CD8-positive, alpha-beta memory T cell (primary cell): ENCODE data around the gene ALG12. TPM values are rescaled to one million over a fixed set of nuclear protein-coding genes. Genes with fewer than 3 reads are reported as not detected.
A peak's percentile ranks its signal among the peaks of the same experiment; 100 is the strongest.

Source experiments
- CTCF ChIA-PET: fragments of 350-600 bp; sonication (Branson Sonifier 250); formaldehyde crosslinking; loops from one replicate; lab custom pipeline; 2021; ENCODE audit warnings: antibody characterized with exemption; lab: Charles Lee
- POLR2A ChIA-PET: fragments of 350-600 bp; sonication (Branson Sonifier 250); formaldehyde crosslinking; loops from one replicate; lab custom pipeline; 2021; ENCODE audit warnings: antibody characterized with exemption; lab: Charles Lee
- DNase-seq, 5 donors: peaks; one replicate each; pipeline versions ENCODE4 v3.0.0 to v3.0.0-alpha.2; 2020 to 2022; ENCODE audit warnings: mixed read lengths in 1 of 5
- H3K27ac ChIP-seq: one replicate; pipeline ENCODE4 v1.7.0; 2013; ENCODE audit warnings: low read depth, mild to moderate bottlenecking, low read length, moderate library complexity
- H3K27me3 ChIP-seq: 2 replicates; pipeline ENCODE4 v1.7.0; 2013; ENCODE audit warnings: low read length, mild to moderate bottlenecking; ENCODE audit not compliant: insufficient read depth, poor library complexity, severe bottlenecking
- H3K36me3 ChIP-seq: 2 replicates; pipeline ENCODE4 v1.7.0; 2013; ENCODE audit warnings: mild to moderate bottlenecking, low read length, moderate library complexity; ENCODE audit not compliant: insufficient read depth
- H3K4me1 ChIP-seq: 2 replicates; pipeline ENCODE4 v1.7.0; 2013; ENCODE audit warnings: mild to moderate bottlenecking, low read length, moderate library complexity; ENCODE audit not compliant: insufficient read depth
- H3K4me3 ChIP-seq: 2 replicates; pipeline ENCODE4 v1.7.0; 2013; ENCODE audit warnings: mild to moderate bottlenecking, low read length
- H3K9me3 ChIP-seq: 2 replicates; pipeline ENCODE4 v1.7.0; 2013; ENCODE audit warnings: mild to moderate bottlenecking, low read length
- H3K27ac Mint-ChIP-seq, 8 donors: one replicate each; pipeline ENCODE4 v1.8.0; 2020 to 2021; ENCODE audit warnings: mixed read lengths in 8 of 8, mild to moderate bottlenecking in 6 of 8, inconsistent platforms in 3 of 8, moderate library complexity in 3 of 8
- H3K27me3 Mint-ChIP-seq, 2 donors: one replicate each; pipeline ENCODE4 v1.8.0; 2020 to 2021; ENCODE audit warnings: mixed read lengths in 2 of 2, mild to moderate bottlenecking in 1 of 2, moderate library complexity in 1 of 2
- H3K36me3 Mint-ChIP-seq, 3 donors: one replicate each; pipeline ENCODE4 v1.8.0; 2020 to 2021; ENCODE audit warnings: mixed read lengths in 3 of 3, inconsistent platforms in 1 of 3, mild to moderate bottlenecking in 1 of 3
- H3K4me1 Mint-ChIP-seq, 3 donors: one replicate each; pipeline ENCODE4 v1.8.0; 2020 to 2021; ENCODE audit warnings: mixed read lengths in 3 of 3, inconsistent platforms in 1 of 3, mild to moderate bottlenecking in 1 of 3
- H3K4me3 Mint-ChIP-seq, 7 donors: one replicate each; pipeline ENCODE4 v1.8.0; 2020 to 2021; ENCODE audit warnings: mixed read lengths in 7 of 7, mild to moderate bottlenecking in 6 of 7, moderate library complexity in 4 of 7, inconsistent platforms in 2 of 7
- H3K9me3 Mint-ChIP-seq, 5 donors: one replicate each; pipeline ENCODE4 v1.8.0; 2020 to 2022; ENCODE audit warnings: mixed read lengths in 5 of 5, mild to moderate bottlenecking in 3 of 5, moderate library complexity in 2 of 5, inconsistent platforms in 1 of 5
- polyA plus RNA-seq: library from polyadenylated mRNA; unstranded; fragments of 300-500 nt; fragmentation: Illumina TruSeq; gene quantifications from one replicate; pipeline ENCODE4 v1.2.3, GENCODE V29; 2021
- total RNA-seq, 2 experiments: library from RNA; stranded (reverse); gene quantifications; one replicate each; pipeline ENCODE4 v1.2.3, GENCODE V29; 2021

Gene ALG12
- total and polyA plus RNA-seq, 3 experiments from 2014 or later, result 21.0 to 21.8 (median 21.0) TPM

DNA sequence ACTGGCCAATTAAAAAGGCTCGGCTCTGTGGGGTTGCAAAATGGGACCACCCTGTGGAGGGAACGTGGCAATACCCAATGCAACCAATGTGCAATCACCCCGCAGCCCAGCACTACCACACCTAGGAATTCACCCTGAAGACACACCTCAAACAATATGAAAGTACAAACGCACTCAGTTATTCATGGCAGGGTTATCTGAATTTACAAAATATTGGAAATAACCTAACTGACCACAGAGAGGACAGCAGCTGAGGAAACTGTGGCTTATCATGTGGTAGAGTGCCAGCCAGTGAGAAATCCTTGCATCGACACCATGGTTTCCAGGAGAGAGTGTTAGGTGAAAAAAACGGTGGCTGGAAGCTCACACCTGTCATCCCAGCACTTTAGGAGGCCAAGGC lies 18.7 kb downstream of the ALG12 start:
- no peaks in the 10 kb centered on the region for H3K27me3 Mint-ChIP-seq
- Histone ChIP-seq H3K4me1 (no peaks in the 10 kb centered on the region), H3K27ac (no peak overlapping the region), H3K27me3 (no peaks in the 10 kb centered on the region), H3K4me3 (no peak overlapping the region), H3K9me3 (no peaks in the 10 kb centered on the region), H3K36me3 (peaks cover 21% of the 10 kb centered on the region)
- ChIA-PET POLR2A (no interaction called here), CTCF (no interaction called here)
- H3K36me3 Mint-ChIP-seq, result peaks cover 4 to 44% (median 14%) of the 10 kb centered on the region in 3 donors
- H3K27ac Mint-ChIP-seq, result peak overlapping the region in 4 of 8 donors; percentile 6 to 83 (median 43)
- peaks cover 3 to 9% (median 7%) of the 10 kb centered on the region in 3 donors for H3K4me1 Mint-ChIP-seq
- H3K9me3 Mint-ChIP-seq, result no peaks in the 10 kb centered on the region
- DNase-seq, result no peak
- H3K4me3 Mint-ChIP-seq, result no peak overlapping the region

DNA sequence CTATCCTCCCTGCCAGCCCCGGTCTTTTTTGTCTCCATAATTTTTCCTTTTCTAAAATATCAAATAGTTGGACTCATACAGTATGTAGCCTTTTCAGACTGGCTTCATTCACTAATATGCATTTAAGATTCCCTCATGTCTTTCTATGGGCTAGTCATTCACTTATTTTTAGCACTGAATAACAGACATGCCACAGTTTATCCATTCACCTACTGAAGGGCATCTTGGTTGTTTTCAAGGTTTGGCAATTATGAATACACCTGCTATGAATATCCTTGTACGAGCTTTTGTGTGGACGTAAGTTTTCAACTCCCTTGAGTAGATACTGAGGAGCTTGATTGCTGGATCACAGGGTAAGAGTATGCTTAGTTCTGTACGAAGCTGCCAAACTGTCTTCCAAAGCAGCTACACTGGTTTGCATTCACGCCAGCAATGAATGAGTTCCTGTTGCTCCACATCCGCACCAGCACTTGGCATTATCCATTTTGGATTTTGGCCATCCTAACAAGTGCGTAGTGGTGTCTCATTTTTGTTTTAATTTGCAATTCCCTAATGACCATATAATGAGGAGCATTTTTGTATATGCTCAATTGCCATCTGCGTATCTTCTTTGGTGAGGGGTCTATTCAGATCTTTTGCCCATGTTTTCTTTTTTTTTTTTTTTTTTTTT lies 21.1 kb downstream of the ALG12 start:
- no peaks in the 10 kb centered on the region for H3K27me3 ChIP-seq
- H3K9me3 ChIP-seq, result no peaks in the 10 kb centered on the region
- Mint-ChIP-seq H3K4me3 (no peak overlapping the region), H3K4me1 (peaks cover 5 to 19% (median 7%) of the 10 kb centered on the region in 3 donors), H3K27me3 (no peaks in the 10 kb centered on the region), H3K9me3 (peaks cover 0 to 2% (median 0%) of the 10 kb centered on the region in 5 donors), H3K36me3 (peaks cover 16 to 42% (median 19%) of the 10 kb centered on the region in 3 donors), H3K27ac (peak overlapping the region in 3 of 8 donors; percentile 47 to 88 (median 48))
- H3K4me3 ChIP-seq, result no peak overlapping the region
- DNase-seq, result no peak
- peaks cover 11% of the 10 kb centered on the region for H3K36me3 ChIP-seq
- H3K27ac ChIP-seq, result no peak overlapping the region
- ChIA-PET POLR2A (no interaction called here), CTCF (interaction anchor here (0.7 kb wide), 1 partner anchor 11 kb away, joined by 3 read pairs; no protein-coding TSS in a partner anchor)
- no peaks in the 10 kb centered on the region for H3K4me1 ChIP-seq

DNA sequence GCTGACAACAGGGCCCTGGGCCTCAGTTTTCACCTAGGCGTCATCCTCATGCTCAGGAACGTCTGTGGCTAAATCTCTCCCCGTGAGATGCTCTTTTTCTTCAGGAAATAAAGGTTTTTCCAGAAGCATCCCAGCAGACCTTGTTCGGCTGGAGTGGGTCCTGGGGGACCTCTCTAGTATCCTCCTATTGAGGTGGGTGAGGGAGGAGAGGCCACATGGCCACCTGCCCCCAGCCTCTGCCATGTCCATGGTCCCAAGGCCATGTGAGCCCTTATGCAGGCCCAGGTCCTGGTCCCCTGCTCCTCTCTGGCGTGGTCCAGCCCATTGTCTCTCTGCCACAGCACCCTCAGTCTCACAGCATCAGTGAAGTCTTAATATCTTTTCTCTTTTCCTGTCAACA lies 22.0 kb downstream of the ALG12 start:
- Histone ChIP-seq H3K27ac (no peak overlapping the region), H3K4me3 (no peak overlapping the region), H3K9me3 (no peaks in the 10 kb centered on the region), H3K36me3 (peaks cover 1% of the 10 kb centered on the region), H3K4me1 (no peaks in the 10 kb centered on the region), H3K27me3 (no peaks in the 10 kb centered on the region)
- POLR2A ChIA-PET, result no interaction called here
- no peaks in the 10 kb centered on the region for H3K27me3 Mint-ChIP-seq
- no peak overlapping the region for H3K4me3 Mint-ChIP-seq
- peaks cover 7 to 24% (median 10%) of the 10 kb centered on the region in 3 donors for H3K4me1 Mint-ChIP-seq
- CTCF ChIA-PET, result no interaction called here
- H3K9me3 Mint-ChIP-seq, result peaks cover 0 to 4% (median 2%) of the 10 kb centered on the region in 5 donors
- H3K27ac Mint-ChIP-seq, result peak overlapping the region in 4 of 8 donors; percentile 25 to 64 (median 48)
- H3K36me3 Mint-ChIP-seq, result peaks cover 19 to 41% (median 19%) of the 10 kb centered on the region in 3 donors
- no peak for DNase-seq

DNA sequence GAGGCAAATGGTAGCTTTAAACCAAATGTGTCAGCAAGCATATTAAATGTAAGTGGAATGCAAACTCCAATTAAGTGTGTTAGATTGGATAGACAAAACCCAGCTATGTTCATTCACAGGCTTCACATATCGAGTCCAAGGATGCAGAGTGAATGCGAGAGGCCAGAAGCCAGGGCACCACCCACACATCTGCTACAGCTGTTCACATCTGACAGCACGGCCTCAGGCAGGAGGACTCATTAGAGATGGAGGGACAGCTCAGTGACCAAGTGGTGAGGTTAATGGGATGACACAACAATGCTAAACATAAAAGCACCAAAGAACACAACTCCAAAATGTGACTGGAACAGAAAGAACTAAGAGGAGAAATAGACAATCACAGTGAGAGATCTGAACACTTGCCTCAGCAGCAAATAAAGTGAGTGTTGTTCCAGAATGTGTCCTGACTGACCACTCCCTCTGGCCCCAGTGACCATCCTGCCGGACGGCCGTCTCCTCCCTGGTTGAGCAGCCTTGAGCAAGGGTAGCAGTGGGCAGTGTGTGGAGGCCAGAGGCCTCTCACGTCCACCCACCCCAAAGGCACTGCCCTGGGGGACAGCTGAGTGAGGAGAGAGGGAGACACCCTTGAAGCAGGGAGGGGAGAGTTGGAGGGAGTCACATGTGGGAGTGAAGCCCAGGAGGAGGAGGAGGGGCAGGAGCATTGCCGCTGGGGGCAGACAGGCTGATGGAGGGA lies 23.8 kb downstream of the ALG12 start:
- Mint-ChIP-seq H3K27ac (peak overlapping the region in 5 of 8 donors; percentile 29 to 91 (median 84)), H3K9me3 (peaks cover 0 to 5% (median 4%) of the 10 kb centered on the region in 5 donors), H3K27me3 (no peaks in the 10 kb centered on the region), H3K4me3 (peak overlapping the region in 1 of 7 donors; percentile 75), H3K4me1 (peaks cover 7 to 25% (median 10%) of the 10 kb centered on the region in 3 donors), H3K36me3 (peaks cover 12 to 41% (median 16%) of the 10 kb centered on the region in 3 donors)
- no peak for DNase-seq
- POLR2A ChIA-PET, result interaction anchor here (0.5 kb wide), 1 partner anchor 23 kb away, joined by 4 read pairs; no protein-coding TSS in a partner anchor
- no peaks in the 10 kb centered on the region for H3K27me3 ChIP-seq
- H3K27ac ChIP-seq, result no peak overlapping the region
- no peaks in the 10 kb centered on the region for H3K4me1 ChIP-seq
- H3K9me3 ChIP-seq, result no peaks in the 10 kb centered on the region
- CTCF ChIA-PET, result interaction anchor here (0.6 kb wide), 1 partner anchor 57 kb away, joined by 3 read pairs; no protein-coding TSS in a partner anchor
- no peak overlapping the region for H3K4me3 ChIP-seq
- no peaks in the 10 kb centered on the region for H3K36me3 ChIP-seq

DNA sequence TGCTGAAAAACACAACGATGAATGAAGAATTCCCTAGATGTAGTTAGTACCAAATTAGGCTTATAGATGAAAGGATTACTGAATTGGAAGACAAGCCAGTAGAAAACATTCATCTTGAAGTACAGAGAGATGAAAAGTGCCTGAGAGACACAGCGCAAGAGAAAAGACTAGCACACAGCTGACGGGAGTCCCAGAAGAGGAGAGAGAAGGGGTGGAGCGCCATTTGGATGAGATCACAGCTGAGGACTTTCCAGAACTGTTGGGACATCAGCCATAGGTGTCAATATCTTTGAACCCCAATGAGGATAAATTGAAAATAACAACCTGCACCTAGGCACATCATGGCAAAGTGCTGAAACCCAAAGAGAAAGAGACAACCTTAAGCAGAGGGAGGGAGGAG lies 25.2 kb downstream of the ALG12 start:
- H3K36me3 ChIP-seq, result no peaks in the 10 kb centered on the region
- Mint-ChIP-seq H3K9me3 (peaks cover 0 to 6% (median 4%) of the 10 kb centered on the region in 5 donors), H3K36me3 (peaks cover 12 to 54% (median 16%) of the 10 kb centered on the region in 3 donors), H3K27me3 (no peaks in the 10 kb centered on the region), H3K4me3 (peak overlapping the region in 1 of 7 donors; percentile 16), H3K27ac (peak overlapping the region in 1 of 8 donors; percentile 88), H3K4me1 (peaks cover 7 to 25% (median 9%) of the 10 kb centered on the region in 3 donors)
- H3K9me3 ChIP-seq, result no peaks in the 10 kb centered on the region
- H3K27me3 ChIP-seq, result no peaks in the 10 kb centered on the region
- DNase-seq, result no peak
- no peak overlapping the region for H3K4me3 ChIP-seq
- POLR2A ChIA-PET, result no interaction called here
- H3K4me1 ChIP-seq, result no peaks in the 10 kb centered on the region
- CTCF ChIA-PET, result no interaction called here
- no peak overlapping the region for H3K27ac ChIP-seq

DNA sequence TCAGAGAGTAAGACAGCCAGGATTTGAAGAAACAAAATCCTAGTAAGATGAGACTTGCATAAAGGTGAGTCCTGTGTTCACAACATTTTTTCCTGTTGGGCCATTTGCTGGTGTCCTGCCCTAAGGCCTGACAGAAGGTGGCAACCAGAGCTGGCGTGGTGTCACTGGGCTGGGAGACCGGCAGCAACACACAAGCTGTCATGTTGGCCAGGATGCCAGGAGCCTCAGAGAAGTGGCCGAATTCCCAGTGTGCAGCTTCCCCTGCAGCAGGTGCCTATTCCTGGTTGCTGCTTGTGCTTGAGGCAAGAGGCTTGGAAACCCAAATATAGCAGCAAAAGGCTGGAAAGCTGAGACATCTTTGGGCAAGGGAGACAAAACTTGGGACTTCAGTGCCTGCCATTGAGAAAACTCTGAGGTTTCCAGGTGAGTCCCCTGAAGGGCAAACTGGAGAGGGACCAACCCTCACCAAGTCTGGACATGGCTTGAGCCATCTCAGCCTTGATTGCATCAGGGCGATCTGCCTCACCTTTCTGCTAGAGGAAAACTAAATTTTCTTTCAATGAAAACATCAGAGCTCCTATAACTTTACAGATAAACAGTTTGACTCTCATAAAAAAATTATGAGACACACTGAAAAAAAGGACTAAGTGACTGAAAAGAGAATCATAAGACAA lies 25.9 kb downstream of the ALG12 start:
- no peak overlapping the region for H3K27ac Mint-ChIP-seq
- H3K9me3 Mint-ChIP-seq, result peaks cover 0 to 6% (median 4%) of the 10 kb centered on the region in 5 donors
- CTCF ChIA-PET, result no interaction called here
- no peak for DNase-seq
- Histone ChIP-seq H3K36me3 (no peaks in the 10 kb centered on the region), H3K27ac (no peak overlapping the region), H3K9me3 (no peaks in the 10 kb centered on the region), H3K4me1 (no peaks in the 10 kb centered on the region), H3K4me3 (no peak overlapping the region), H3K27me3 (no peaks in the 10 kb centered on the region)
- no peaks in the 10 kb centered on the region for H3K27me3 Mint-ChIP-seq
- peaks cover 12 to 60% (median 20%) of the 10 kb centered on the region in 3 donors for H3K36me3 Mint-ChIP-seq
- POLR2A ChIA-PET, result no interaction called here
- H3K4me1 Mint-ChIP-seq, result peaks cover 7 to 25% (median 9%) of the 10 kb centered on the region in 3 donors
- no peak overlapping the region for H3K4me3 Mint-ChIP-seq

DNA sequence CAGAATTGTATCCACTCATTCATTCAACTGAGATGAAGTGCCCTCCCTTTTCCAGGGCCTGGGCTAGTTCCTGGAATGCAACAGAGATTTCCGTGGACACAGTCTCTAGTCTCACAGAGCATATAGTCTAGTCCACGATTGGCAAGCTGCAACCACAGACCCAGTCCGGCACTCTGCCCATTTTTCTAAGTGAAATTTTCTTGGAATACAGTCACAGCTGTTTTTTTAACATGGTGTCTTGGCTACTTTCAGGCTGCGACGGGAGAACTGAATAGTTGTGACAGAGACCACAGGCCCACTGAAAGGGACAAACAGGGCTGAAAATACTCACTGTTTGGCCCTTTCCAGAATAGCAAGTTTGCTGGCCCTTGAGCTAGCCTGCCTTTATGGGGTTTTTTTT lies 29.2 kb downstream of the ALG12 start:
- Histone ChIP-seq H3K9me3 (no peaks in the 10 kb centered on the region), H3K4me1 (no peaks in the 10 kb centered on the region), H3K27me3 (no peaks in the 10 kb centered on the region), H3K4me3 (no peak overlapping the region), H3K27ac (no peak overlapping the region), H3K36me3 (peaks cover 13% of the 10 kb centered on the region)
- CTCF ChIA-PET, result interaction anchor here (1.5 kb wide), 1 partner anchor 9 kb away, joined by 4 read pairs; no protein-coding TSS in a partner anchor
- Mint-ChIP-seq H3K9me3 (peaks cover 0 to 6% (median 4%) of the 10 kb centered on the region in 5 donors), H3K4me3 (no peak overlapping the region), H3K4me1 (peaks cover 7 to 13% (median 8%) of the 10 kb centered on the region in 3 donors), H3K36me3 (peaks cover 12 to 85% (median 31%) of the 10 kb centered on the region in 3 donors), H3K27me3 (no peaks in the 10 kb centered on the region), H3K27ac (no peak overlapping the region)
- POLR2A ChIA-PET, result no interaction called here
- DNase-seq, result no peak
